Gastroesophageal sphincter (tissue), 4 donors: Measurements from ENCODE around the gene SERPINA12. TPM values are rescaled to one million over a fixed set of nuclear protein-coding genes. Genes with fewer than 3 reads are reported as not detected.

Experiments used
- ATAC-seq: fragments of 150-250 bp; one replicate; pipeline ENCODE4 v1.9.1; 2016; ENCODE audit warnings: mild to moderate bottlenecking, moderate library complexity
- H3K27ac ChIP-seq, 4 donors: fragments of 200-600 bp; sonication (generic) in 3 of 4; 1 replicate in 3 of 4; 2 replicates in 1 of 4; pipeline ENCODE4 v1.5.1; 2016 to 2019
- H3K27me3 ChIP-seq: fragments of 200-600 bp; sonication (generic); one replicate; pipeline ENCODE4 v1.5.1; 2019
- H3K36me3 ChIP-seq, 2 donors: fragments of 200-600 bp; sonication (generic); one replicate each; pipeline ENCODE4 v1.5.1; 2019; ENCODE audit warnings: control low read depth in 1 of 2
- H3K4me1 ChIP-seq, 3 donors: fragments of 200-600 bp; sonication (generic); 1 replicate in 2 of 3; 2 replicates in 1 of 3; pipeline ENCODE4 v1.5.1; 2016 to 2019; ENCODE audit warnings: control low read depth in 2 of 3
- H3K4me3 ChIP-seq, 2 donors: fragments of 200-600 bp; sonication (generic); one replicate each; pipeline ENCODE4 v1.5.1; 2019; ENCODE audit warnings: mild to moderate bottlenecking in 1 of 2, moderate library complexity in 1 of 2
- H3K9me3 ChIP-seq, 3 donors: fragments of 200-600 bp; sonication (generic); one replicate each; pipeline ENCODE4 v1.5.1; 2017 to 2019; ENCODE audit warnings: control low read depth in 2 of 3
- CTCF ChIP-seq, 4 experiments: fragments of 200-600 bp in 2 of 4; fragments of 450-650 bp in 2 of 4; sonication (generic) in 1 of 4; IDR thresholded peaks; one replicate each; pipeline ENCODE4 v1.5.1; 2017 to 2019; ENCODE audit warnings: antibody characterized with exemption in 4 of 4, mild to moderate bottlenecking in 2 of 4, moderate library complexity in 2 of 4
- EP300 ChIP-seq: sonication (generic); formaldehyde crosslinking; IDR thresholded peaks from one replicate; pipeline ENCODE4 v1.6.1; 2017; ENCODE audit warnings: antibody characterized with exemption, mild to moderate bottlenecking
- POLR2A ChIP-seq, 2 donors: fragments of 450-650 bp; IDR thresholded peaks; one replicate each; pipeline ENCODE4 v1.6.1; 2017; ENCODE audit warnings: antibody characterized with exemption in 2 of 2, mild to moderate bottlenecking in 2 of 2, moderate library complexity in 1 of 2
- POLR2AphosphoS5 ChIP-seq: sonication (generic); formaldehyde crosslinking; IDR thresholded peaks from one replicate; pipeline ENCODE4 v1.6.1; 2017; ENCODE audit warnings: antibody characterized with exemption
- WGBS, 2 donors: methylation state at CpG; one replicate each; pipeline ENCODE4 v1.1.5; 2018; ENCODE audit warnings: low coverage in 1 of 2; 5-methylcytosine and 5-hydroxymethylcytosine counted together
- total RNA-seq, 4 donors: library from RNA; depleted of rRNA; stranded (reverse); fragments of >200 nt; gene quantifications; one replicate each; pipeline ENCODE4 v1.1.0, GENCODE V29; 2016

SERPINA12 gene
- total RNA-seq, 4 donors from 2014 or later: not detected

- ATAC-seq: no peak
- no peaks in the 10 kb centered on the region for H3K36me3 ChIP-seq
- WGBS, 2 donors: 61 to 69% methylated on average over 6 to 8 of the region's 9 CpGs
Observed at GRCh38 chr14:94541234-94541975, 32.1 kb upstream of the SERPINA12 start.

GRCh38 chr14:94540031-94540794, 30.9 kb upstream of the SERPINA12 start:
- Histone ChIP-seq H3K27me3 (peaks cover 55% of the 10 kb centered on the region), H3K4me3 (no peak overlapping the region), H3K4me1 (no peaks in the 10 kb centered on the region), H3K27ac (no peak overlapping the region), H3K36me3 (no peaks in the 10 kb centered on the region), H3K9me3 (no peaks in the 10 kb centered on the region)
- TF ChIP-seq CTCF (IDR thresholded peaks at IDR 0.05) (no peak), EP300 (no peak), POLR2A (IDR thresholded peaks at IDR 0.05) (no peak), POLR2AphosphoS5 (no peak)
- WGBS, 2 donors: 6 to 38% methylated on average over 2 to 5 of the region's 13 CpGs
- no peak for ATAC-seq

More at GRCh38 chr14:94541234-94541975, 32.1 kb upstream of the SERPINA12 start:
- Histone ChIP-seq H3K9me3 (peaks cover 0 to 5% (median 0%) of the 10 kb centered on the region in 3 donors), H3K4me3 (no peak overlapping the region), H3K27me3 (peaks cover 54% of the 10 kb centered on the region), H3K4me1 (no peaks in the 10 kb centered on the region), H3K27ac (no peak overlapping the region)
- TF ChIP-seq CTCF (IDR thresholded peaks at IDR 0.05): no peak
- TF ChIP-seq EP300: no peak
- no peak for TF ChIP-seq POLR2AphosphoS5
- no peak for TF ChIP-seq POLR2A (IDR thresholded peaks at IDR 0.05)

- TF ChIP-seq POLR2A (IDR thresholded peaks at IDR 0.05): no peak
- no peaks in the 10 kb centered on the region for H3K36me3 ChIP-seq
- no peaks in the 10 kb centered on the region for H3K9me3 ChIP-seq
- H3K27me3 ChIP-seq: peaks cover 58% of the 10 kb centered on the region
- no peak overlapping the region for H3K4me3 ChIP-seq
- no peak for ATAC-seq
- H3K27ac ChIP-seq: no peak overlapping the region
- no peaks in the 10 kb centered on the region for H3K4me1 ChIP-seq
- WGBS, 2 donors: 79 to 93% methylated on average over 2 to 3 of the region's 7 CpGs
Observed at GRCh38 chr14:94539181-94539580, 29.9 kb upstream of the SERPINA12 start.

GRCh38 chr14:94538070-94538740, 28.9 kb upstream of the SERPINA12 start:
- H3K4me3 ChIP-seq: no peak overlapping the region
- H3K4me1 ChIP-seq: no peaks in the 10 kb centered on the region
- peaks cover 61% of the 10 kb centered on the region for H3K27me3 ChIP-seq
- H3K27ac ChIP-seq: no peak overlapping the region
- TF ChIP-seq CTCF (IDR thresholded peaks at IDR 0.05) (no peak), EP300 (no peak), POLR2A (IDR thresholded peaks at IDR 0.05) (no peak), POLR2AphosphoS5 (no peak)
- 76% methylated on average over 4 to 6 of the region's 6 CpGs for WGBS, 2 donors
- ATAC-seq: no peak
- H3K36me3 ChIP-seq: no peaks in the 10 kb centered on the region
- H3K9me3 ChIP-seq: peaks cover 0 to 5% (median 0%) of the 10 kb centered on the region in 3 donors

- no peak for ATAC-seq
- TF ChIP-seq POLR2AphosphoS5 (no peak), POLR2A (IDR thresholded peaks at IDR 0.05) (no peak), EP300 (no peak), CTCF (IDR thresholded peaks at IDR 0.05) (no peak)
- peaks cover 0 to 9% (median 0%) of the 10 kb centered on the region in 3 donors for H3K9me3 ChIP-seq
- H3K4me1 ChIP-seq: no peaks in the 10 kb centered on the region
- H3K27ac ChIP-seq: no peak overlapping the region
- H3K36me3 ChIP-seq: no peaks in the 10 kb centered on the region
- peaks cover 55% of the 10 kb centered on the region for H3K27me3 ChIP-seq
- WGBS, 2 donors: 43 to 92% methylated on average over 2 of the region's 2 CpGs
- H3K4me3 ChIP-seq: no peak overlapping the region
Observed at GRCh38 chr14:94536836-94537235, 27.6 kb upstream of the SERPINA12 start.
